ENCODE measurements around the gene CDH1.

- TF ChIP-seq POLR2A (IDR thresholded peaks at IDR 0.05), result no peak
- TF ChIP-seq, protein P1, sequence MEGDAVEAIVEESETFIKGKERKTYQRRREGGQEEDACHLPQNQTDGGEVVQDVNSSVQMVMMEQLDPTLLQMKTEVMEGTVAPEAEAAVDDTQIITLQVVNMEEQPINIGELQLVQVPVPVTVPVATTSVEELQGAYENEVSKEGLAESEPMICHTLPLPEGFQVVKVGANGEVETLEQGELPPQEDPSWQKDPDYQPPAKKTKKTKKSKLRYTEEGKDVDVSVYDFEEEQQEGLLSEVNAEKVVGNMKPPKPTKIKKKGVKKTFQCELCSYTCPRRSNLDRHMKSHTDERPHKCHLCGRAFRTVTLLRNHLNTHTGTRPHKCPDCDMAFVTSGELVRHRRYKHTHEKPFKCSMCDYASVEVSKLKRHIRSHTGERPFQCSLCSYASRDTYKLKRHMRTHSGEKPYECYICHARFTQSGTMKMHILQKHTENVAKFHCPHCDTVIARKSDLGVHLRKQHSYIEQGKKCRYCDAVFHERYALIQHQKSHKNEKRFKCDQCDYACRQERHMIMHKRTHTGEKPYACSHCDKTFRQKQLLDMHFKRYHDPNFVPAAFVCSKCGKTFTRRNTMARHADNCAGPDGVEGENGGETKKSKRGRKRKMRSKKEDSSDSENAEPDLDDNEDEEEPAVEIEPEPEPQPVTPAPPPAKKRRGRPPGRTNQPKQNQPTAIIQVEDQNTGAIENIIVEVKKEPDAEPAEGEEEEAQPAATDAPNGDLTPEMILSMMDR (IDR thresholded peaks at IDR 0.05), result no peak
These were observed 113.4 kb downstream of the CDH1 start for GRCh38 chr16:68850481-68850880.

Data from heart left ventricle (tissue), 13 donors.